CD4-positive, alpha-beta T cell treated with Interleukin-6 at 100 ng/mL for 8 hours (primary cell): ENCODE data around the gene SMG6.
A peak's percentile ranks its signal among the peaks of the same experiment; 100 is the strongest.

Experiments used
- DNase-seq: peaks from one replicate; pipeline ENCODE4 v3.0.0-alpha.2; 2020; ENCODE audit warnings: mixed read lengths, low spot score

The SMG6 gene

DNA sequence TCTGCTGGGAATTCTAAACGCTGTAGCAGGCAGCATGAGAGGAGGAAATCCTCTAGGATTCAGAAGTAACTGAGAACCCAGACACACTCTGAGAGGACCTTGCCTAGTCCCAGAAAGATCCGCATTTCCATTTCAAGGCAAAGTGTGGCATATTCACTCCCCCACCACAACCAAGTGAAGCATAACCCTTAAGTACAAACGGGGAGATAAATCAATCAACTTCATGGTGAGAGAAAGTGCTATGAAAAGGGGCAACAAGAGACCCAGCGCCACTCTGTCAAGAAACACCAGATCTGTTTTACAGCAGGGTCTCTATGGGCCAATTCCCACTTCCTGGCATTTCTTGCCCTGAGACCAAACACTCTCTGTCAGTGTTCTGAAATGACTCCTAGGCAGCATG, 68.3 kb downstream of the SMG6 start:
- no peak for DNase-seq

DNA sequence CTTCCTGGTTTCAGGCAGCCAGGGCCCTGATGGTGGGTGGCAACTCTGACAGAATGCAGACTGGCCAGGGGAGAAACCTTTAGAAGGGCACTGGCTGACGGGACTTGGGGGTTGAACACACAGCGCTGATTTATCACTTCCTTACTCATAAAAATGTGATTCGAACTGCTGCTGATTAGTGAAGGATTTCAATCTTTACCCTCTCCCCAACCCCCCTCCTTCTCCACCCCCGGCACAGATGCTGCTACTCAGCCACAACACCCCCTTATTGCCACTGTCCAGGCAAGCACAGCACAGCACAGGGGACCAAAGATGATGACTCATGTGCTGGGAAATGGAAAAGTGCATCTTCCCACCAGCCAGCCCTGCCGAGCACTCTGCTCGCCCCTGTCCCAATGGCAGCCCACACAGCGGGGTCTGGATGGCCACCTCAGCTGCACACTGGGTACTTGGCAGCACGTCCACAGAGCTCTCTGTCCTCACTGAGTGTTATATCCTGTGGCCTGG, 70.1 kb downstream of the SMG6 start:
- no peak for DNase-seq

DNA sequence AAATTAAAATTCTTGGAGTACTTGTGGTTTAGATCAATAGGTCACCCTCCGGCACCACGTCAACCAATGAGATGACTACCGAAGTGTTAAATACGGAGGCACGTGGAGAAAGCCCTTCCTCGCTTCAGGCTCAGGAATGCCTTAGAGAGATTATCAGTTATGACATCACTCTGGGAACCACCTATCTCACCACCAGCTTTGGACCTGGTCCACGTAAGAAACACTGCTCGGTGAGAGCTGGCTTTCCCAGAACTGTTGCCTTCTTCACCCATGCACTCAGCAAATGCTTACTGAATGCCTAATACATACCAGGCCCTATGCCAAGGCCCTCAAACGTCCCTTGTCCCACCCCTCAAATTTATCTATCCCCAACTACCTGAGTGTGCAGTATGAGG, 71.3 kb downstream of the SMG6 start:
- DNase-seq, result no peak

DNA sequence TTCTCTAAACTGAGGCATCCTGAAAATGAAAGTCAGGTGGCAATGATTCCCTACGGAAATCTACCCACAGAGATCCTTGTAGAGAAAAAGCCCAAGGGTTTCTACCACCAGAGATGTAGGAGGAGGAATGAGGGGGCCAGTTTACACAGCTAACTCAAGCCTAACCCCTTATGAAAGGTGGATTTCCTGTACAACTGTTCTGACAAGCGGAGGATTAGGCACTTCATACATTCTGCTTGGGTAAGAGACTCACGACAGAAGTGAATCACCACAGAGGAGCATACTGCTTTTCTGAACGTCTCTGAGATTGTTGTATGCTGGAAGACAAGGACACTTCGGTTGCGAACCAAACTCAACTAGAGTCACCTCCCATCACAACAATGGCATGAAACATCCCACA, 72.7 kb downstream of the SMG6 start:
- DNase-seq, result no peak

DNA sequence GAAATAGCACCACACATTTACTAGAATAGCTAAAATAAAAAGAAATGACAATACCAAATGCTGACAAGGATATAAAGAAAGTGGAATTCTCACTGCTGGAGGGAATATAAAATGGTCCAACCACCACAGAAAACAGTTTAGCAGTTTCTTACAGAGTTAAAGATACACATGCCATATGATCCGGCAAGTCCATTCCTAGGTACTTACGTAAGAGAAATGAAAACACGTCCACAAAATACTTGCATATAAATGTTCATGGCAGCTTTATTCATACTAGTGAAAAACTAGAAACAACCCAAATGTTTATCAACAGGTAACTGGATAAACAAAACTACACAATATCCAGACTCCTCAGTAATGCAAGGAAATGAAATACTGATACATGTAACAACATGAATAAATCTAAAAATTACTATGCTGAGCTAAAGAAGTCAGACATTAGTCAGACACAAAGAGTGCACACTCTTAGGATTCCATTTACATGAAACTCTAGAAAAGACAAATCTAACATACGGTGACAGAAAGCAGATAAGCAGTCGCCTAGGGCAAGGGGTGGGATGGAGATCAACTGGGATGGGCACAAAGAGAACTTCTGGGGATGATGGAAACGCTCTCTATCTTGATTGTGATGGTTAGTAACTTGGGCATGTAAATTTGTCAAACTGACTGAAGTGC, 76.4 kb downstream of the SMG6 start:
- DNase-seq, result no peak

DNA sequence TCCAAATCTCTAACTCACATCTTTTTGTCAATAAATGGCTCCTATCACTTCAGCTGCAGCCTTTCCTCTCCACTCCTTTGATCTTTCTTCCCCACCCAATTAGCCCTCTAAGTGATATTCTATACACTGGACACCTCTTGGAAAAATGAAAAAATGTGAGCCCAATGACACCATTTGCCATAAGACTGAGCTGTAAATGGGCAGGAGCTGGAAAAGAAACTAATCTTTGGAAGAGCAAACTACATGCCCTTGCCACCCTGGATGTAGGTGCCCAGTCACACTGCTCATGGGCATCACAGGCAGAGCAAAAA, 80.0 kb downstream of the SMG6 start:
- no peak for DNase-seq

DNA sequence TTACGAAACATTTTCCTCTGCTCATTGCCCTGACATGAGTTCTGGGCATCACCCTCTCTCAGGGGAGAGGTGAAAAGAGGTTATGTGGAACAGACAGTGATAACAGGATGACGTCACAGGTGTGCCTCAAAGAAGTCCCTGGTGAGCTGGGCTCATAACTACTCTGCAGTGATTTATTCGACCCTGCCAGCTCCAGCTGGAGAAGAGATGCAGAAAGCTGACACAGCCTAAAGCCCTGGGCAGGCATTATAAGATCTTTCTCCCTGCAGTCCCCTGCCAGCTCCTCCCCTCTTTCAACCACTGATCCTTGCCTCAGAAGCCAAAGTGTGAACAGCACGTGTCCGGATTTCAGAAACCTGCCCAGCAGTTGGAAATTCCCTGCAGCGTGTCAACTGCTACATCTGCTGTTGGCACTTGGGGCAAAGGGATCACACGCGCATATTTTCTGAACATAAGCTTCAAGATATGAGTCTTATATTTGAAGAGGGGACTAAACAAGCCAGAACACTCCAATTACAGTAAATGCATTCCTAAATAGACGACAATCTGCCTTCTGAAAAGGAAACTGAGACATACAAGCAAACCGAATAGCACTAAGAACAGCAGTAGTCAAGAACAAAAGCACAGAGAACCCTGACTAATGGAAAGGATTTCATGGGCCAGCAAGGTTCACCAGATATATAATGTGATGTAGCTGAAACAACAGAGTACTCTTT, 80.5 kb downstream of the SMG6 start:
- peak; percentile 57 for DNase-seq

DNA sequence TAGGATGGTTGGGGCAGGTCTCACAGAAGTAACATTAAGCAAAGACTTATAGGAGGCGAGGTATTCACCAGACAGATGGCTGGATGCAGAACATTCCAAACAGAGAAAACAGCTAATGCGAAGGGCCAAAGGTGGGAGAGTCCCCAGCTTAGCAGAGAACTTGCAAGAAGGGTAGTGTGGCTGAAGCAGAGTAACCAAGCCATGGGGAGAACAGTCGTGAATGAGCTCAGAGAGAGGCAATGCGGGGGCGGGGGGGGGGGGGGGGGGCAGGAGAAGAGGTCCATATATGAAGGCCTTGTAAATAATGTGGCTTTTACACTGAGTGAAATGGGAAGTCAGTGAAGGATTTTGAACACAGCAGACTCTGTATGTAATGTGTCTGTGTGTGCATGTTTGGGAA, 81.3 kb downstream of the SMG6 start:
- DNase-seq, result no peak

DNA sequence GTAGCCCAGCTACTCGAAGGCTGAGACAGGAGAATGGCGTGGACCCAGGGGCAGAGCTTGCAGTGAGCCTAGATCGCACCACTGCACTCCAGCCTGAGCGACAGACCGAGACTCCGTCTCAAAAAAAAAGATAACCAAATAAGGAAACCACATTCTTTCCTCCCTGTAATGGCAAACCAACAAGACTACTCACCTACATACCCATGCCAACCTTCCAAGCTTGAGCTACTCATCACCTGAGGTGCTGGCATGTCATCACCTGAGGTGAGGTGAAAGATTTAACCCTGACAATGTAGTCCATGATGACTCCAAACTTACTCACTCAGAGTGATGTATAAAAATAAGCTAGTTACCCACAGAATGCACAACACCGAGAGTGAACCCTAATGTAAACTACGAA, 85.2 kb downstream of the SMG6 start:
- no peak for DNase-seq

DNA sequence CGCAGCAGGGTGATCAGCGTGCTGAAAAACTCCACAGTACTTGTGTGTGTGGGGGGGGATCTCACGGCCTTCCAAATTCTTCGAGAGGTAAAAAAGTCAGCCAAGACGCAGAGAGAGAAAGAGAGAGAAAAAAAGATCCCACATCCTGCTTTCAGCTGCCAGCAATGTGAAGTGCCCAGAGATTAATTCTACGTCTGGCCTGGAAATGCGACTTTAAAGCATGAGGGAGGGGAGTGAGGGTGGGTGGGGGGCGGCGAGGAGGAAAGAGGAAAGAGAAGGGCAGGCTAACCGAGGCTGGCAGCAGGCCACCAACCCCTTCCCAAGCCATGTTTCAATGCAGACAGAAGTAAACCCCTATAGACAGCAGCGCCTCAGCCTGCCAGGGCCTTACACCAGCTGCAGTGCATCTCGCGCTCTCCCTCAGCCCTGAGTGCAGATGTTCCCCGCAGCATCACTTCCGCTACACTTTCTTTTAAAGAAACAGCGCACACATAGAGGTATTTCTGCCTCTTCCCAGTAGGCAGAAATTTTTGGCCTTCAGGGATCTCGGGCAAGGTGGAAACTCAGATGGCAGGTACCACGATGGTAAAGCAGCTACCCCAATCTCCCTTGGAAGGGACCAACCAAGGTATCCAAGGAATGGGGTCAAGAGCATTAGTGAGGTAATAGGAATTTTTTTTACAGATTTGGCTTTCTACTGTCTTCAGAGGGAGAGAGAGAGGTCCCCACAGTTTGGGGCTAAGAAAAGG, 87.8 kb downstream of the SMG6 start:
- peak; percentile 69 for DNase-seq

DNA sequence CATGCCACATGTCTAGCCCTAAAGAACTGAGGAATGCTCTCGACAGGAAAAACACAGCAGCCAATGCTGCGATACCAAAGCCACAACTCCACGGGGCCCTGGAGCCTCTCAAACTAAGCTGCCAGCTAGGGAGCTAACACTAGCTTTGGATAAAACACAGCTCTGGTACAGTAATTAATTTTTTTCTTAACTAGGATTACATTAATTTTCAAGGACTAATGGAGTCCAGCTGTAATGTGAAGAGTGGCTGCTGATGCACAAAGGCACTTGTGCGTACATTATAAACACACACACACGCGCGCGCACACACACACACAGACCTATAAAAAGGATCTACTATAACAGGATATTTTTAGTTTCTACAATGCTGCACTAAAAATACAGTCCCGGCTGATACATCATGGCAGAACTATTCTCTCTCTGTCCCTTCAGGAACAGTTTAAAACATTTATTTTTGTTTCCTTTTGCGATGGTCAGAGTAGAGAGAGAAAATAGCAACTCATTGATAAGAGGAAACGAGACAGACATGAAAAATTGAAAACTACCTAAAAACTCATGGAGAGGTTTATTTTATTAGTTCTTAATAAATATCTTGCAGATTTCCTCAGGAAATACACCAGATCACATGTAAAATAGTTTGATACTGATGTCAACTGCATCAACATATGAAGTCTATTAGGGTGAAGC, 88.5 kb downstream of the SMG6 start:
- DNase-seq, result no peak

DNA sequence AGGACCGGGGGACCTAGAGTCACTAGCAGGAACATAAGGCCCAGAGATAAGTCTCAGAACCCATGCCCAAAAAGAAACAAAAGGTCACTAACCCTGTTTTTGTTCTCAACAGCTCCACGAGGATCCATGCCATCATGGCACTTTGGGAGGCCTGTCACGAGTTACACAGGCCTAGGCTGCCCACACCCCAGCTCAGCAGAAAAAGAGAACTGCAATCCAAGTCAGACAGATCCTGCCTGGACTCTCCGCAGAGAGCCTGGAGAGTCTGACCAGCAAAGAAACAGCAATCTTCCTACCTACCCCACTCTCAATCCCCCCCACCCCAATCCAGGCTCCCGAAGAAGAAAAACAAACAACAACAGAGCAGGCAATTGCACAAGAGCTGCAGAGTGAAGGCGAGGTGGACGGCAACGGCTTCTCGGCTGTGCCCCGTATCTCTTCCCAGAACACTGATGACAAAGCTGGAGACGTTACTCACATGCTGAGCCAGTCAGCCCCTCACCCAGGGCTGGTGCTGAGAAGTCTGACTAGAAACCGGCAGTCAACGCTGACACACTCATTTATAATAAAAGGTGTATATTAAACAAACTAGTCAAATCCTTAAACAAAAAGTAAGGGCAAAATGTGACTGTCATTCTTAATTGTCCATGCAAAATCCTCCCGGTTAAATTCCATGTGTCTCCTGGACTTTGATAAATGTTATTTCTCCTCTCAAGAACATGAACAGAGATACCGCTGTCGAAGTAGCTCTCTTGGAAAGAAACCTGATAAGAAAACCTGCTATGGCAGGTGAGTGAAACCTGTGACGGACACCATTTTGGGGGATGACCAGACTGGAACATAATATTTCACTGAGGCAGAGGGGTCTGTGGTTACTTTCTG, 89.3 kb downstream of the SMG6 start:
- DNase-seq, result no peak

DNA sequence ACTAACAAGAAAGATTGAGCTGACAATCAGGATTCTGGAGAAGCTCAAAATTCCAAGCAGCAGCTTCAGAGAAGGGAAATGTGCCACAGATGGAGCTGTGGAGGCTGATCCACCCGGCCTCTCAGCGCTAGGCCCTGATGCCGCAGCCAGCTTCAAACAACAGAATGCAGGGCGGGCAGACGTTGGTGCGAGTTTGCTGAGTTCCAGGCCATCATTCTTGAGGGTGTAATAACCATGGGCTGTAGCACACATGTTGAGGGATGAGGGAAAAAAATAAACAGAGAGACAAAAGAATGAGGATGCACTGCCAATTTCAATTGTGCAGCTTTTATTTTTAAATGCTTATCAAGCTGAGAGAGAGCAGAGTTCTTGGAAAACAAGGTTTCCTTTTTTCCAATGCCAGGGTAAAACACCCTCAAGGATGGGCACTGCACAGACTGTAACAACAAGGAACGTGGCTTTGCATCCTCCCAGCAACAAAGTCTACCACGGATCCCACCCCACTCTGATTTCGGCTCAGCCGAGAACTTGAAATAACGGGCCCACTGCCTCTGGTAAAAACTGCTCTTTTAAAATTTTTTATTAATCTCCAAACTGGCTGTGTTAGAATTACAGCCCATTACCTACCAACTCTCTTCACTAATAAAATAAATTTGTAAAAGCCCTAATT, 90.2 kb downstream of the SMG6 start:
- no peak for DNase-seq

DNA sequence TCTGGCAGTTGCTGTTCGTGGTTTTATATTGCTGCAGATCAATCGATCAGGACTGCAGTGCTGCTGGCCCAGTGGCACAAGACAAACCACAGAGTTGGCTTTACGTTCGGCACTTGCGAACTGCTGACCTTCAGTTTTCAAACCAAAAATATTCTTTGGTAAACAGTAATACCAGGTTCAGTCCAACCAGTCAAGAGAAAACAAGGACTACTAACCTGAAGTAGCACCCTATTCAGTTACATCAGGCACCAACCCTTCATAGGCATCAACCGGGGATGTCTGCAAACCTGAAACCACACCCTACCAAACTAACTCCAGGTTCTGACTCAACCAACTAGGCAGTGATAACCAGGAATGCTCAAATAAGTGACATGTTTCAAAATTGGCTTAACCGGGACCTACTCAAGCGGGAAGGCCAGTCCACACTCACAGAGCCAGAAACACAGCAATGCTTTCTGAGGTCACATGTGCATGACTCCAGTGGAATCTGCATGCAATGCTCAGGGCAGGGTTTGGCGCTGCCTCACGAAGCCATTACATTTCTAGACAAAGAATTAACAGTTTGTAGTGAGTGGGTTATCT, 91.1 kb downstream of the SMG6 start:
- DNase-seq, result no peak

DNA sequence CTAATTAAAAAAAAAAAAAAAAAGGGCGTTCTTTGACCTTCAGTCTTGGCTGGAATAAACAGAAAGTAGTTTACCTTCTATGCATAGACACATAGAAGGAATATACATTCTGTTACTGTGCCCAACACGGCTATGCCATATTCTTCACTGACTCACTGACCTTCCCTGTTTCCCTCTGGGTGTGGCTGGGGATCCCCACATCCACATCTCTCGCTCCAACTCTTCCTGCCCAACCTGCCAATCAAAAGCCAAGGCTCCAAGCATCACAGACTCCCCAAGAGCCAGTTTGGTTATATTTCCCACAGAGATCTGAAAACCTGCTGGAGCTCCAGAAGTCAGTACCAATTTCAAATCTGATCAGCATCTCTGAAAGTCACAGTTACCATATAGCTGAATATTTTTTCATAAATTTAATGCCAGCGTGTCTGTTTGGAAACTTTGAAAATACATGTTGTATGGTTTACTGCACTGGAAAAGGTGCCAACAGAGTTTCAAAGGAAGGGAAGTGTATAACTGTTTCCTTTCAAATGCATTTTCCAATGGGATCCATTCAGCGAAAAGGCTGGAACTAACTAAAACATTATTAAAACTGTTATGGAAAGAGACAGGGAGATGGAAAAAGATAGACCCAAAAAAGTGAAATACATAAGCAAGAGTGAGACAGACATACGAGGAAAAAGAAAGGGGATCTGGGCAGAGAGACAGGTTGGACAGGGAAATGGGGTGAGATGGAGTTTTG, 91.8 kb downstream of the SMG6 start:
- DNase-seq, result no peak

DNA sequence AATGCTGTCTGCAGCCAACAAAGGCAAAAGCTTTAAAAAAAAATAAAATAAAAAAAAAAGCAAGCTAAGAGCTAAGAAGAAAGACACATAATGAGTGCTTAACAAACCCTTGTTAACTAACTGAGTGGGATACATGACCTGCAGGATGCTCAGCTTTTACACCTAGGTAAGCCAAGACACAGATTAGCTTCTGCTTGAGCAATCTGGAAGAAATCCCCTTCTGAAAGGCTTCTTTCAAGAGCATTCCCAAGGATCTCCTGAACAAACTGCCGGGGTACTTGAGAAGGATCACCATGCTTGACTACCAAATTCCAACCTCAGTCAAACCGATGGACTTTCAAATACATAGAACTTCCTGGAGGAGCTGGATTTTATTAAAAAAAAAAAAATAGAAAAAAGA, 92.9 kb downstream of the SMG6 start:
- DNase-seq, result no peak

DNA sequence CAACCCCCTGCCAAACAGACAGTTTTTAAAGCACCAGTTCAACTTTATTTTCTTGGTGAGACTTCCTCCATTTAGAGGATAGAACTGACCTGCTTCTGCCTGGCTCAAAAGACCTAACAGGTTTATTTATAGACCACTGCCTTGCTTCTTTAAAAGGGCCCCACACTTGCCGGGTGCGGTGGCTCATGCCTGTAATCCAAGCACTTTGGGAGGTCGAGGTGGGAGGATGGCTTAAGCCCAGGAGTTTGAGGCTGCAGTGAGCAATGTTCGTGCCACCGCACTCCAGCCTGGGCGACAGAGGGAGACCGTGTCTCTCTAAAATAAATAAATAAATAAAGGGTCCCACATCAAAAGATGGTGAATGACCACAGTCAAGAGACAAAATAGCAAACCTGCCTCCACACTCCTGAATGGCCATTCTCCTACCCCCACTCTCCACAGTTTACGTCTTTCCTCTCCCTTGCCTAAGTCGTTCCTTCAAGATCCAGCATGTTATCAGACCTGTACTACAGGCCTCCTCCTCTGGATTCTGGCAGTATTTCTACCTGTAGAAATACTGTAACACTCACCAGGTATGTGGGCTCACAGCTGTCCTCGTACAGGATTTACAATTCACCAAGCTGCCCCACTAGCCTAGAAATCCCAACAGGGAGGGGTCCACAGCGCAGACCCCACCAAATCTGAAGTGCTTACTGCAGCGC, 95.6 kb downstream of the SMG6 start:
- DNase-seq, result no peak

DNA sequence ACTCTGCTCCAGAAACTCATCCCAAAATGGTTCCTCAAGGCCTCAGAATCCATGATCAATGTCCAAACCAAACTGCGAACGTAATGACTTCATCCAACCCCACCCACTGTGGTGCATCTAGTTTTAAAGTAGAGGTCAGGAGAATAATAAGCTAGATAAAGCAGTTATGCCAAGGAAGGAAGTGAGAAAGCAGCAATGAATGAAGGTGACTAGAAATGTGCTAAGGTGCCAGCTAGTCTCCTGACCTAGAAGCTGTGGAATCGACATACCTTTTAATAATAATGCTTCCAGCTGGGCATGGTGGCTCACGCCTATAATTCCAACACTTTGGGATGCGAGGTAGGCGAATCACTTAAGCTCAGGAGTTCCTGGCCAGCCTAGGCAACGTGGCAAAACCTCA, 99.2 kb downstream of the SMG6 start:
- no peak for DNase-seq

DNA sequence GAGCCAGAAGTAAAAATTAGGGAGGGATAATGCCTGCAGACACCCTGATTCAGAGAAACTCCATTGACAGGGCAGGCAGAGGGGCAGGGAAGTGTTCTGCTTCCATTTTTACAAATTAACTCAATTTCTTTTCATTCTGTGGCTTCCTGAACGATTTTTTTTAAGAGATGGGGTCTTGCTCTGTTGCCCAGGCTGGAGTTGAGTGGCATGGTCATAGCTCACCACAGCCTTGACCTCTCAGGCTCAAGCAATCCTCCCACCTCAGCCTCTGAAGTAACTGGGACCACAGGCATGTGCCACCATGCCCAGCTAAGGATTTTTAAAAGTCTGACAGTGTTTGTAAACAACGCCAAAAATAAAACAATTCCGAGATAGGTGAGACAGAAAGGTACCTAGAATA, 99.8 kb downstream of the SMG6 start:
- DNase-seq, result no peak
